Ovary (tissue), 3 donors: ENCODE measurements around the gene SLC25A53.

Experiments used
- EP300 ChIP-seq: sonication (generic); formaldehyde crosslinking; IDR thresholded peaks from one replicate; pipeline ENCODE4 v1.6.1; 2017; ENCODE audit warnings: antibody characterized with exemption
- POLR2A ChIP-seq: fragments of 450-650 bp; IDR thresholded peaks from one replicate; pipeline ENCODE4 v1.6.1; 2017; ENCODE audit warnings: antibody characterized with exemption, mild to moderate bottlenecking, moderate library complexity
- TF ChIP-seq, protein P1 (sequence below), 3 donors: fragments of 450-650 bp in 2 of 3; fragments of 200-600 bp in 1 of 3; IDR thresholded peaks; one replicate each; pipeline versions ENCODE4 v1.5.1 to v1.8.0; 2016 to 2022; ENCODE audit warnings: antibody characterized with exemption in 3 of 3, mild to moderate bottlenecking in 1 of 3
- donor health status: DM: no; HTN: no; CAD: no.

DNA sequence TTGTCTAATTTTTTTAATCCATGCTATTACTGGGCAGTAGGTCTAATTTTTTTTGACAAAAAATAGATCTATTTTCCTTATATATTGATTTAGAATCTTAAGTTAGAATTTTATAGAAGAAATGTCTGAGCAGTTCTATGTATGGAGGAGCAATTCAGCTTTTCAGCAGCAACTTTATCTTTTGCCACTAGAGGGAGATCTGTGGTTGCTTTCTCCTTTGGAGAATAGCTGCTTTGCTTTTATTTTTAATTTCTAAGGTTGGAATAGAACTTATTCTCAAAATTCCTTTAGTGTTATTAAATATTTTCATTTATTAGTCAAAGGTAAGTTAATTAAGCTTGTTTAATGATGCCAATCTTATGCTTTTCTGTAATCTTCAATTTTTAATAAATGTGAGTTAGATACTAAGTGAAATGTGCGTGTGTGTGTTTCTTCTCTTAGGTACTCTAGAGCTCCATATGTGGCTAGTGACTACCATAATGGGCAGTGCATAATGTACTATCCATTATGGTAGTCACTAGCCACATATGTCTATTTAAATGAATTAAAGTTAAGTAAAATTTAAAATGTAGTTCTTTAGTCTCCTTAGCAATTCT lies 38.8 kb upstream of the SLC25A53 start:
- TF ChIP-seq POLR2A (no peak), EP300 (no peak)
- TF ChIP-seq, protein P1, sequence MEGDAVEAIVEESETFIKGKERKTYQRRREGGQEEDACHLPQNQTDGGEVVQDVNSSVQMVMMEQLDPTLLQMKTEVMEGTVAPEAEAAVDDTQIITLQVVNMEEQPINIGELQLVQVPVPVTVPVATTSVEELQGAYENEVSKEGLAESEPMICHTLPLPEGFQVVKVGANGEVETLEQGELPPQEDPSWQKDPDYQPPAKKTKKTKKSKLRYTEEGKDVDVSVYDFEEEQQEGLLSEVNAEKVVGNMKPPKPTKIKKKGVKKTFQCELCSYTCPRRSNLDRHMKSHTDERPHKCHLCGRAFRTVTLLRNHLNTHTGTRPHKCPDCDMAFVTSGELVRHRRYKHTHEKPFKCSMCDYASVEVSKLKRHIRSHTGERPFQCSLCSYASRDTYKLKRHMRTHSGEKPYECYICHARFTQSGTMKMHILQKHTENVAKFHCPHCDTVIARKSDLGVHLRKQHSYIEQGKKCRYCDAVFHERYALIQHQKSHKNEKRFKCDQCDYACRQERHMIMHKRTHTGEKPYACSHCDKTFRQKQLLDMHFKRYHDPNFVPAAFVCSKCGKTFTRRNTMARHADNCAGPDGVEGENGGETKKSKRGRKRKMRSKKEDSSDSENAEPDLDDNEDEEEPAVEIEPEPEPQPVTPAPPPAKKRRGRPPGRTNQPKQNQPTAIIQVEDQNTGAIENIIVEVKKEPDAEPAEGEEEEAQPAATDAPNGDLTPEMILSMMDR (IDR thresholded peaks at IDR 0.05): peak in 2 of 3 donors; percentile 17 to 36
